ENCODE measurements around the gene NTN3. TPM values are rescaled to one million over a fixed set of nuclear protein-coding genes. Genes with fewer than 3 reads are reported as not detected.

NTN3 gene
- total RNA-seq = 0.85 and 1.3 TPM in 2 replicates

DNA sequence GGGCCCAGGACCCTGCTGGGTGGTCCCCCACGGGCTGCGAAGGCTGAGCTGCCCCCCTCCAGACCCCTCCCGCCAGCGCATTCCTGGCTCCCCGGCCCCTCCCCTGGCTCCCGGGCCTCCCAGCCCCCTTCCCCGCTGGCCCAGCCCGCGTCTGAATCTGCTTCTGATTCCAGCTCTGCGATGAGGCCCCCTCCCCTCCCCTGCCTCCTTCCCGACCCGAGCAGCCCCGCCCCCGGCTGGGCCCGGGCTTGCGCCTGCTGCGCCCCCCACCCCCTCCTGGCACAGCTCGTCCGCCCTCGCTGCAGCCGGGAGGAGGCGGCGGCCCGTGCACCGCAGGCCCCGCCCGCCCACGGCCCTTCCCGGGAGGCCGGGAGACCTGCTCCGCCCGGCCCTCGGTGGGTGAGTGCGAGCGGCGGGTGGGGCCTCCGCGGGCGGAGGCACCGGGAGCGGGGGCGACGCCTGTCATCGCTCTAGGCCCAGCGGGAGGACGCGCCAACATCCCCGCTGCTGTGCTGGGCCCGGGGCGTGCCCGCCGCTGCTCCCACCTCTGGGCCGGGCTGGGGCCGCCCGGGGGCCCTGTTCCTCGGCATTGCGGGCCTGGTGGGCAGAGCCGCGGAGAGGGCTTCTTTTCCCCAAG, at the start of gene NTN3:
Gene NTN3 (plus strand): TSS at position 282 of the 637 bp plus-strand sequence. CDS start 405 bp downstream, outside the sequence.

DNA sequence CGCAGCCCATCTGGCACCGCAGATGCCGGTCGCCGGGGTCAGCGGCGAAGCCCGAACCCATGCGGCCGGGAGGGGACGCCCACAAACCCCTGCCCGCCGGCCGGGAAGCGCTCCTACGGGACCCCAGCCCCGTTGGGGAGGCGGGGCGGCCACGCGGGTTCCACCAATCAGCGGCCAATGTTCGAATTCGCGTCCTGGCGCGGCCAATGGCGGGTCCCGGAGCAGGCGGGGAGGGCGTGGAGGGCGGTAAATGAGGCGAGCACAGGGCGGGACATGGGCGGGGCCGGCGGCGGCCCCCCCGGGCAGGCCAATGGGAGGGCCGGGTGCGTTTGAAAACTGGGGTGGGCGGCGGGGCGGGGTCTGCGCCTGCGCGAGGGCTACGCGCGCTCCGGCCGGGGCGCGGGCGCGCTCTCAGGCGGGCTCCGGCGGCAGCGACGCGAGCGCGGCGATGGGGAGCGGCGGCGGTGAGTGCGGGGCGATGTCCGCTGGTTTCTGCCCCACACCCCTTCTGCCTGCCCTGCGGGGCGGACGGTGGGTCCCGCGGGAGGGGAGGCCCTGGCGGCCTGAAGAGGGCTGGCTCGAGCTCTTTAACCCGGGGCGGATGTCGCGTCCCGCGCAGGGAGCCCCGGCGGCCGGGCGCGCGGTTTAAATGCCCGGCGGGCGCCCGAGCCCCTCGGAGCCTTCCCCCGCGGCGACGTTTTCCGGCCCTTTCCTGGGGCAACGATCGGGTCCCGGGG, 41.9 kb upstream of the NTN3 start, which contains the start of gene CCNF:
Gene CCNF (plus strand): TSS at position 414 of the 737 bp plus-strand sequence. CDS start 35 bp downstream, at position 449.

GRCh38 chr16:2459647-2460390, 11.3 kb upstream of the NTN3 start, which contains the start of gene TEDC2:
TSS of gene TEDC2 (plus strand) at chr16:2460109. CDS start at chr16:2460145, 36 bp downstream.

DNA sequence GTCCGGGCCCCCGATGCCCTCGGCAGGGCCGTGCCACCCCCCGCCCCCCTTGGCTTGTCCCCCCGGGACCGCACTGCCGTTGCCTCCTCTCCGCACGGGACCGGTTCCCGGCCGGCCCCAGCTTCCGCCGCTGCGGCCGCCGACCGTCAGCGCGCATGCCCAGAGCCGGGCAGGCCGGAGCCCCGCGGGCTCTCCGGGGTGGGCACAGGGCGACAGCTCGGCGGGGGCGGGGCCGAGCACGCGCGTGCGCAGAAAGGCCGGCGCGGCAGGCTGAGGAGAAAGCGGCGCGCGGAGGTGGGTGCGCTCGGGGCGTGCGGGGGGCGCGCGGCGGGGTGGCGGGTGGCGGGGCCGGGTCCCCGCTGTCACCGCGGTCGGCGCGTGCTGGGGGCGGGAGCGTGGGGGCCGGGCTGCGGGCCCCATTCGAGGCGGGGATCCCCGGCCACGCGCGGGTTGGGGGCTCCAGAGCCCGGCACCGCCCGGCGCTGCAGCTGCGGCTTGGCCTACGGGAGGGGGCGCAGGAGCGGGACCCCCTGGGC, 3.8 kb downstream of the NTN3 start, which contains the start of gene TBC1D24:
Gene TBC1D24 (plus strand): TSS at position 251 of the 536 bp plus-strand sequence. CDS start 21,022 bp downstream, outside the sequence.

GRCh38 chr16:2513405-2514332, 42.6 kb downstream of the NTN3 start, which contains the start of gene ATP6V0C:
TSS of gene ATP6V0C (plus strand) at chr16:2513952. CDS start at chr16:2514104, 152 bp downstream.

DNA sequence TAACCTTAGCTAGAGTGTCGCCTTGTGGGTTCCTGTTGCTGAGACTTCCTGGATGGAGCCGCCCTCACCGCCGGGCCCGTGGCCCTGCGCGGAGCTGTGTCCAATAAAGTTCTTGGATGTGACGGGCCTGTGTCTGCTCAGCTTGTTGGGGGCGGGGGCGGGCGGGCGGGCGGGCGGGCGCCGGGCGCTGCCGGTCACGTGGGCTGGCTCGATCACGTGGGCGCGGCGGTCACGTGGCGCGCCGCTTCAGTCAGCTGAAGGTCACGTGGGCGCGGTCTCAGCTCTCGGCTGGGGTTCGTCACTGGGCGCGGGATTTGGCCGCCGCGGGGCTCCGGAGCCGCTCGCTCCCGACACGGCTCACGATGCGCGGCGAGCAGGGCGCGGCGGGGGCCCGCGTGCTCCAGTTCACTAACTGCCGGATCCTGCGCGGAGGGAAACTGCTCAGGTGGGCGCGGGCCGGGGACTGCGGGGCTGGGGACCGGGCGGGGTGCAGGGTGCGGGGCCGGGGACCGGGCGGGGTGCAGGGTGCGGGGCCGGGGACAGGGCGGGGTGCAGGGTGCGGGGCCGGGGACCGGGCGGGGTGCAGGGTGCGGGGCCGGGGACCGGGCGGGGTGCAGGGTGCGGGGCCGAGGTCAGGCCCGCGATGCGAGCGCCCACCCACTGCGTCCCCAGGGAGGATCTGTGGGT, 49.1 kb downstream of the NTN3 start, which contains the start of gene AMDHD2:
Gene AMDHD2 (plus strand): TSS at position 275 of the 687 bp plus-strand sequence. CDS start 88 bp downstream, at position 363.

Other genes with a start within 250 kb of the NTN3 start
- gene E4F1, start 247.7 kb upstream of the NTN3 start, total RNA-seq = 24.2 and 32.3 TPM in 2 replicates
- gene DNASE1L2, start 234.9 kb upstream of the NTN3 start, total RNA-seq = 0.65 and 0.92 TPM in 2 replicates
- 17.9 and 23.9 TPM in 2 replicates for gene ECI1, start 219.7 kb upstream of the NTN3 start, total RNA-seq
- 45.6 and 57.1 TPM in 2 replicates for gene RNPS1, start 203.2 kb upstream of the NTN3 start, total RNA-seq
- gene ABCA3, start 130.6 kb upstream of the NTN3 start, total RNA-seq = 13.0 and 16.0 TPM in 2 replicates
- 5.0 and 7.8 TPM in 2 replicates for gene CCNF, start 41.9 kb upstream of the NTN3 start, total RNA-seq
- gene TEDC2, start 11.2 kb upstream of the NTN3 start, total RNA-seq = 2.4 and 2.8 TPM in 2 replicates
- 20.7 and 28.8 TPM in 2 replicates for gene TBC1D24, start 3.8 kb downstream of the NTN3 start, total RNA-seq
- gene ATP6V0C, start 42.7 kb downstream of the NTN3 start, total RNA-seq = 19.5 and 34.5 TPM in 2 replicates
- 35.8 and 73.4 TPM in 2 replicates for gene AMDHD2, start 49.1 kb downstream of the NTN3 start, total RNA-seq
- gene CEMP1, start 60.1 kb downstream of the NTN3 start, total RNA-seq = not detected in 2 replicates
- gene PDPK1, start 66.7 kb downstream of the NTN3 start, total RNA-seq = 28.9 and 30.2 TPM in 2 replicates
- 20.3 and 25.3 TPM in 2 replicates for gene KCTD5, start 211.2 kb downstream of the NTN3 start, total RNA-seq
- 0.69 and 0.72 TPM in 2 replicates for gene PRSS27, start 248.9 kb downstream of the NTN3 start, total RNA-seq